Karpas-422 (cell line): Measurements from ENCODE around the gene TRIM59. TPM values are rescaled to one million over a fixed set of nuclear protein-coding genes. Genes with fewer than 3 reads are reported as not detected.

ENCODE experiments used
- DNase-seq: peaks from one replicate; pipeline ENCODE4 v3.0.0-alpha.2; 2015
- H2AFZ ChIP-seq: fragments of 200-600 bp; sonication (generic); 2 replicates; pipeline ENCODE4 v1.6.1; 2014; ENCODE audit warnings: antibody characterized with exemption, low read length, mixed read lengths
- H3K27ac ChIP-seq: fragments of 200-600 bp; sonication (generic); 2 replicates; pipeline ENCODE4 v1.5.1; 2014; ENCODE audit warnings: mild to moderate bottlenecking, low read length, moderate library complexity
- H3K27me3 ChIP-seq: fragments of 200-600 bp; sonication (generic); 2 replicates; pipeline ENCODE4 v1.6.1; 2014; ENCODE audit warnings: low read length, mixed read lengths
- H3K36me3 ChIP-seq: fragments of 200-600 bp; sonication (generic); 2 replicates; pipeline ENCODE4 v1.6.1; 2014; ENCODE audit warnings: low read length, mixed read lengths; ENCODE audit not compliant: insufficient read depth
- H3K4me1 ChIP-seq: fragments of 200-600 bp; sonication (generic); 2 replicates; pipeline ENCODE4 v1.6.1; 2014; ENCODE audit warnings: mild to moderate bottlenecking, low read length, mixed read lengths
- H3K4me2 ChIP-seq: fragments of 200-600 bp; sonication (generic); 2 replicates; pipeline ENCODE4 v1.6.1; 2014; ENCODE audit warnings: low read length, low read depth, mild to moderate bottlenecking; ENCODE audit not compliant: poor library complexity, severe bottlenecking
- H3K4me3 ChIP-seq: fragments of 200-600 bp; sonication (generic); 2 replicates; pipeline ENCODE4 v1.5.1; 2014; ENCODE audit warnings: mild to moderate bottlenecking, antibody characterized with exemption, low read length, mixed read lengths
- H3K79me2 ChIP-seq: fragments of 200-600 bp; sonication (generic); 2 replicates; pipeline ENCODE4 v1.6.1; 2014; ENCODE audit warnings: mild to moderate bottlenecking, low read length, mixed read lengths
- H3K9ac ChIP-seq: fragments of 200-600 bp; sonication (generic); 2 replicates; pipeline ENCODE4 v1.6.0; 2014; ENCODE audit warnings: low read length
- H3K9me2 ChIP-seq: fragments of 200-600 bp; sonication (generic), shearing (Covaris generic); replicated peaks from 2 replicates; pipeline ENCODE4 v1.6.0; 2014; ENCODE audit warnings: mild to moderate bottlenecking, low read length, moderate library complexity; ENCODE audit not compliant: insufficient read depth
- H3K9me3 ChIP-seq: fragments of 300-700, 200-600 bp; sonication (generic); 2 replicates; pipeline ENCODE4 v1.6.1; 2014; ENCODE audit warnings: low read length, mixed read lengths
- H4K20me1 ChIP-seq: fragments of 200-600 bp; sonication (generic); 2 replicates; pipeline ENCODE4 v1.6.1; 2014; ENCODE audit warnings: mild to moderate bottlenecking, antibody characterized with exemption, low read length, low read depth; ENCODE audit not compliant: insufficient read depth
- total RNA-seq: library from RNA; depleted of rRNA; stranded (reverse); fragments of >200 nt; shearing (Covaris generic); gene quantifications from 2 replicates; pipeline ENCODE4 v1.2.3, GENCODE V29; 2014; ENCODE audit warnings: low replicate concordance

Gene TRIM59
- total RNA-seq, 1 experiment from 2014 or later, result 39.3 TPM

GRCh38 chr3:160478338-160478737 is 28.8 kb upstream of the TRIM59 start:
- no peaks in the 10 kb centered on the region for H3K9me2 ChIP-seq
- H2AFZ ChIP-seq, result no peak overlapping the region
- no peak overlapping the region for H3K9ac ChIP-seq
- H3K27ac ChIP-seq, result no peak overlapping the region
- H3K9me3 ChIP-seq, result no peaks in the 10 kb centered on the region
- H4K20me1 ChIP-seq, result no peaks in the 10 kb centered on the region
- no peaks in the 10 kb centered on the region for H3K27me3 ChIP-seq
- no peaks in the 10 kb centered on the region for H3K79me2 ChIP-seq
- H3K4me2 ChIP-seq, result no peak overlapping the region
- H3K36me3 ChIP-seq, result no peaks in the 10 kb centered on the region
- no peaks in the 10 kb centered on the region for H3K4me1 ChIP-seq
- H3K4me3 ChIP-seq, result no peak overlapping the region
- DNase-seq, result no peak

GRCh38 chr3:160477750-160478149 is 28.2 kb upstream of the TRIM59 start:
- Histone ChIP-seq H3K4me3 (no peak overlapping the region), H3K9me2 (no peaks in the 10 kb centered on the region), H3K27ac (no peak overlapping the region), H3K27me3 (no peaks in the 10 kb centered on the region), H4K20me1 (no peaks in the 10 kb centered on the region), H3K4me1 (no peaks in the 10 kb centered on the region), H2AFZ (no peak overlapping the region), H3K36me3 (no peaks in the 10 kb centered on the region), H3K9me3 (no peaks in the 10 kb centered on the region), H3K9ac (no peak overlapping the region), H3K79me2 (no peaks in the 10 kb centered on the region), H3K4me2 (no peak overlapping the region)
- DNase-seq, result no peak

- H2AFZ ChIP-seq, result no peak overlapping the region
- no peaks in the 10 kb centered on the region for H3K4me1 ChIP-seq
These were observed 26.3 kb upstream of the TRIM59 start for GRCh38 chr3:160475884-160476283.

GRCh38 chr3:160475153-160475552 is 25.6 kb upstream of the TRIM59 start:
- no peak for DNase-seq
- Histone ChIP-seq H3K4me3 (no peak overlapping the region), H3K36me3 (no peaks in the 10 kb centered on the region)

More at GRCh38 chr3:160475884-160476283, 26.3 kb upstream of the TRIM59 start:
- no peak for DNase-seq
- Histone ChIP-seq H4K20me1 (no peaks in the 10 kb centered on the region), H3K79me2 (no peaks in the 10 kb centered on the region), H3K27ac (no peak overlapping the region), H3K27me3 (no peaks in the 10 kb centered on the region), H3K9me3 (no peaks in the 10 kb centered on the region; the same call in 1 of the 2 replicates), H3K9me2 (no peaks in the 10 kb centered on the region), H3K4me3 (no peak overlapping the region), H3K4me2 (no peak overlapping the region), H3K9ac (no peak overlapping the region), H3K36me3 (no peaks in the 10 kb centered on the region)

GRCh38 chr3:160474416-160474838 is 24.8 kb upstream of the TRIM59 start:
- H3K4me1 ChIP-seq, result no peaks in the 10 kb centered on the region

More at GRCh38 chr3:160475153-160475552, 25.6 kb upstream of the TRIM59 start:
- Histone ChIP-seq H3K9ac (no peak overlapping the region), H3K9me2 (no peaks in the 10 kb centered on the region), H3K27me3 (no peaks in the 10 kb centered on the region), H3K4me1 (no peaks in the 10 kb centered on the region), H4K20me1 (no peaks in the 10 kb centered on the region), H3K9me3 (no peaks in the 10 kb centered on the region; the same call in 1 of the 2 replicates), H3K79me2 (no peaks in the 10 kb centered on the region), H2AFZ (no peak overlapping the region), H3K27ac (no peak overlapping the region), H3K4me2 (no peak overlapping the region)

GRCh38 chr3:160473978-160474377 is 24.4 kb upstream of the TRIM59 start:
- DNase-seq, result no peak
- Histone ChIP-seq H3K9me2 (no peaks in the 10 kb centered on the region), H3K36me3 (no peaks in the 10 kb centered on the region), H4K20me1 (no peaks in the 10 kb centered on the region), H3K4me2 (no peak overlapping the region), H2AFZ (no peak overlapping the region), H3K79me2 (no peaks in the 10 kb centered on the region), H3K9ac (no peak overlapping the region), H3K27me3 (no peaks in the 10 kb centered on the region), H3K27ac (no peak overlapping the region), H3K4me1 (no peaks in the 10 kb centered on the region), H3K4me3 (no peak overlapping the region), H3K9me3 (no peaks in the 10 kb centered on the region; the same call in 1 of the 2 replicates)

More at GRCh38 chr3:160474416-160474838, 24.8 kb upstream of the TRIM59 start:
- no peaks in the 10 kb centered on the region for H4K20me1 ChIP-seq
- no peaks in the 10 kb centered on the region for H3K27me3 ChIP-seq
- no peak for DNase-seq
- no peak overlapping the region for H3K4me3 ChIP-seq
- no peaks in the 10 kb centered on the region; the same call in 1 of the 2 replicates for H3K9me3 ChIP-seq
- no peaks in the 10 kb centered on the region for H3K79me2 ChIP-seq
- no peak overlapping the region for H2AFZ ChIP-seq
- no peak overlapping the region for H3K9ac ChIP-seq
- no peaks in the 10 kb centered on the region for H3K36me3 ChIP-seq
- H3K4me2 ChIP-seq, result no peak overlapping the region
- H3K27ac ChIP-seq, result no peak overlapping the region
- no peaks in the 10 kb centered on the region for H3K9me2 ChIP-seq

GRCh38 chr3:160473221-160473620 is 23.6 kb upstream of the TRIM59 start:
- Histone ChIP-seq H4K20me1 (no peaks in the 10 kb centered on the region), H3K4me3 (no peak overlapping the region)
- DNase-seq, result no peak

GRCh38 chr3:160472344-160472743 is 22.8 kb upstream of the TRIM59 start:
- Histone ChIP-seq H3K27ac (no peak overlapping the region), H3K4me1 (no peaks in the 10 kb centered on the region), H3K36me3 (no peaks in the 10 kb centered on the region), H3K4me2 (no peak overlapping the region), H4K20me1 (no peaks in the 10 kb centered on the region), H2AFZ (no peak overlapping the region), H3K9me3 (no peaks in the 10 kb centered on the region; the same call in 1 of the 2 replicates), H3K79me2 (no peaks in the 10 kb centered on the region), H3K9me2 (no peaks in the 10 kb centered on the region), H3K27me3 (no peaks in the 10 kb centered on the region), H3K9ac (no peak overlapping the region), H3K4me3 (no peak overlapping the region)
- DNase-seq, result no peak

More at GRCh38 chr3:160473221-160473620, 23.6 kb upstream of the TRIM59 start:
- Histone ChIP-seq H3K4me1 (no peaks in the 10 kb centered on the region), H3K9me3 (no peaks in the 10 kb centered on the region; the same call in 1 of the 2 replicates), H3K27ac (no peak overlapping the region), H3K9ac (no peak overlapping the region), H3K9me2 (no peaks in the 10 kb centered on the region), H3K27me3 (no peaks in the 10 kb centered on the region), H3K36me3 (no peaks in the 10 kb centered on the region), H3K4me2 (no peak overlapping the region), H2AFZ (no peak overlapping the region), H3K79me2 (no peaks in the 10 kb centered on the region)
